A673 (cell line): ENCODE results near the gene C19orf73. TPM values are rescaled to one million over a fixed set of nuclear protein-coding genes. Genes with fewer than 3 reads are reported as not detected.
A peak's percentile ranks its signal among the peaks of the same experiment; 100 is the strongest.

Experiments
- BruUV-seq: library from RNA; stranded (reverse); fragments of 400-500 nt; replicated peaks from 2 replicates; lab custom pipeline; 2021; lab: Mats Ljungman, UMichigan
- CTCF ChIA-PET: fragments of 300-600 bp; sonication (Branson Sonifier 250); formaldehyde crosslinking; loops from one replicate; lab custom pipeline; 2022; ENCODE audit warnings: antibody characterized with exemption; lab: Charles Lee
- POLR2A ChIA-PET: fragments of 300-600 bp; sonication (Branson Sonifier 250); formaldehyde crosslinking; loops from one replicate; lab custom pipeline; 2022; ENCODE audit warnings: antibody characterized with exemption; ENCODE audit not compliant: low non-redundant PET; lab: Charles Lee
- DNase-seq: peaks from one replicate; pipeline ENCODE4 v3.0.0-alpha.2; 2015; ENCODE audit warnings: low spot score
- H3K27ac ChIP-seq: fragments of 200-600 bp; sonication (generic); 2 replicates; pipeline ENCODE4 v1.5.1; 2016; ENCODE audit warnings: mixed run types, low read depth, mild to moderate bottlenecking, mixed read lengths, antibody characterized with exemption, low read length; ENCODE audit not compliant: poor library complexity, severe bottlenecking
- H3K27me3 ChIP-seq: fragments of 200-600 bp; sonication (generic); replicated peaks from 2 replicates; pipeline ENCODE4 v1.6.1; 2017; ENCODE audit warnings: mixed run types, low read depth, mild to moderate bottlenecking, mixed read lengths, antibody characterized with exemption, low read length; ENCODE audit not compliant: insufficient read depth, poor library complexity
- H3K36me3 ChIP-seq: fragments of 200-600 bp; sonication (generic); 2 replicates; pipeline ENCODE4 v1.6.1; 2016; ENCODE audit warnings: mixed run types, mild to moderate bottlenecking, mixed read lengths, antibody characterized with exemption, low read length; ENCODE audit not compliant: insufficient read depth, poor library complexity, severe bottlenecking
- H3K4me1 ChIP-seq: fragments of 200-600 bp; sonication (generic); 2 replicates; pipeline ENCODE4 v1.6.1; 2017; ENCODE audit warnings: mixed run types, mild to moderate bottlenecking, mixed read lengths, antibody characterized with exemption, low read length; ENCODE audit not compliant: insufficient read depth, poor library complexity, severe bottlenecking
- H3K4me3 ChIP-seq: fragments of 200-600 bp; sonication (generic); 2 replicates; pipeline ENCODE4 v1.5.1; 2016; ENCODE audit warnings: low read depth, mixed run types, mild to moderate bottlenecking, mixed read lengths, low read length; ENCODE audit not compliant: poor library complexity, severe bottlenecking
- H3K9me3 ChIP-seq: fragments of 200-600 bp; sonication (generic); 2 replicates; pipeline ENCODE4 v1.6.1; 2016; ENCODE audit warnings: mixed run types, low read depth, mild to moderate bottlenecking, mixed read lengths, antibody characterized with exemption, low read length; ENCODE audit not compliant: poor library complexity, severe bottlenecking
- EZH2 ChIP-seq: fragments of 200-600 bp; sonication (generic); IDR thresholded peaks from 2 replicates; pipeline ENCODE4 v1.6.1; 2017; ENCODE audit warnings: borderline replicate concordance, low read depth, mild to moderate bottlenecking, mixed read lengths, antibody characterized with exemption, low read length; ENCODE audit not compliant: poor library complexity, severe bottlenecking
- intact Hi-C: fragments of 100-400 bp; cut with micrococcal nuclease; formaldehyde crosslinking; loops from one replicate; pipeline ENCODE4 v1.10.0; 2022; ENCODE audit not compliant: unreplicated experiment
- total RNA-seq: library from RNA; stranded (reverse); gene quantifications from 2 replicates; pipeline ENCODE4 v1.2.3, GENCODE V29; 2021
- TF ChIP-seq, protein P1 (sequence below): fragments of 300-800, 200-600 bp; sonication (generic); conservative IDR thresholded peaks from 2 replicates; pipeline ENCODE4 v1.5.1; 2017; ENCODE audit warnings: low read depth, mild to moderate bottlenecking, antibody characterized with exemption, low read length, moderate library complexity, mixed read lengths

Gene C19orf73
- total RNA-seq, 1 experiment from 2014 or later = 1.7 TPM

- H3K27ac ChIP-seq = no peak overlapping the region
- H3K9me3 ChIP-seq = no peaks in the 10 kb centered on the region
- no peak for DNase-seq
- H3K36me3 ChIP-seq = no peaks in the 10 kb centered on the region
- ChIA-PET POLR2A (no interaction called here), CTCF (interaction anchor here (0.6 to 1.9 kb wide), 3 partner anchors 17 to 54 kb away, joined by 3 to 6 read pairs (median 5); no protein-coding TSS in a partner anchor)
- intact Hi-C loops = no loop called here
- H3K4me3 ChIP-seq = peak overlapping the region; percentile 76
- peaks cover 19% of the 10 kb centered on the region for H3K4me1 ChIP-seq
- no peaks in the 10 kb centered on the region for H3K27me3 ChIP-seq
- no TSS peak for BruUV-seq
- TF ChIP-seq, protein P1, sequence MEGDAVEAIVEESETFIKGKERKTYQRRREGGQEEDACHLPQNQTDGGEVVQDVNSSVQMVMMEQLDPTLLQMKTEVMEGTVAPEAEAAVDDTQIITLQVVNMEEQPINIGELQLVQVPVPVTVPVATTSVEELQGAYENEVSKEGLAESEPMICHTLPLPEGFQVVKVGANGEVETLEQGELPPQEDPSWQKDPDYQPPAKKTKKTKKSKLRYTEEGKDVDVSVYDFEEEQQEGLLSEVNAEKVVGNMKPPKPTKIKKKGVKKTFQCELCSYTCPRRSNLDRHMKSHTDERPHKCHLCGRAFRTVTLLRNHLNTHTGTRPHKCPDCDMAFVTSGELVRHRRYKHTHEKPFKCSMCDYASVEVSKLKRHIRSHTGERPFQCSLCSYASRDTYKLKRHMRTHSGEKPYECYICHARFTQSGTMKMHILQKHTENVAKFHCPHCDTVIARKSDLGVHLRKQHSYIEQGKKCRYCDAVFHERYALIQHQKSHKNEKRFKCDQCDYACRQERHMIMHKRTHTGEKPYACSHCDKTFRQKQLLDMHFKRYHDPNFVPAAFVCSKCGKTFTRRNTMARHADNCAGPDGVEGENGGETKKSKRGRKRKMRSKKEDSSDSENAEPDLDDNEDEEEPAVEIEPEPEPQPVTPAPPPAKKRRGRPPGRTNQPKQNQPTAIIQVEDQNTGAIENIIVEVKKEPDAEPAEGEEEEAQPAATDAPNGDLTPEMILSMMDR = no peak
- no peak for TF ChIP-seq EZH2
These were observed 33.2 kb upstream of the C19orf73 start for GRCh38 chr19:49152119-49152550.

DNA sequence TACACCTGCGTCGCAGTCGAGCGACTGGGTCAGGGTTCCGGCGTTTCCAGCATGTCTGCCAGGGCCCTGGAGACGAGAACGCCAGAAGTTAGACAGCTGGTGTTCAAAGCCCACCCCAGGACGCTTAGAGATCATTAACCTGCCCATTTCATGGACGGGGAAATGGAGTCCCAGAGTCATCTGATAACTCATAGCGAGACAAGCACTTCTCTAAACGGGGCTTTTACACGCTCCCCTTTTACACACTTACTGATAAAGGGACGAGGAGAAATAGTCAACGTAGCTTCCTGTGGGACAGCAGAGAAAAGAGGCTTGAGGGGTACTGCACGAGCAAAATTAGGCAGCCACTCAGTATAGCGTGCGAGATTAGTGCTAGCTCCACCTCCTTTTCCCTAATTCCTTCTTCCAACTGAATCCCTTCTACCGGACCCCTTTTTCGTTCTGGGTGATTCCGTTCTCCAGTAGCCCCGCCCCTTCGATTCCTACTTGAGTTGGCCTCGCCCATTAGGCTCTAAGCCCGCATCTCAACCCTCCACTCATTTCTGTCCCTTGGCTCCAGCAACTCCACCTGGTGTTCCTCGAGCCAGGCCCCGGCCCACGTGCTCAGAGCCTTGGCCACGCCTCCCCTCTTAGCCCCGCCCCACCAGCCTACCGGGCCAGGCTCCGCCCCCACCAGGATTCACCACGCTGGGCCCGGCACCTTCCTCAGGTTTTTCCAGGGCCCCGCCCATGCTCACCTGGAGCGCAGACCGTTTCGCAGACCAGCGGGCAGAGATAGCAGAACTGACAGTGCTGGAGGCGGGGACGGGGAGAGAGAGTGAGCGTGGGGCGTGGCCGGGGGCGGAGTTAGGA, 32.5 kb upstream of the C19orf73 start:
- Histone ChIP-seq H3K27ac (peak overlapping the region; percentile 96), H3K9me3 (no peaks in the 10 kb centered on the region), H3K36me3 (no peaks in the 10 kb centered on the region), H3K4me1 (peaks cover 19% of the 10 kb centered on the region), H3K4me3 (peak overlapping the region; percentile 76), H3K27me3 (no peaks in the 10 kb centered on the region)
- POLR2A ChIA-PET = interaction anchor here (0.7 kb wide), 1 partner anchor 23 kb away, joined by 13 read pairs; no protein-coding TSS in a partner anchor
- BruUV-seq = no TSS peak
- intact Hi-C loops = no loop called here
- TF ChIP-seq EZH2 = no peak
- TF ChIP-seq, protein P1 = no peak
- DNase-seq = peak; percentile 94
- CTCF ChIA-PET = interaction anchor here (0.6 to 1.9 kb wide), 4 partner anchors 16 to 207 kb away, joined by 3 to 6 read pairs (median 5); no protein-coding TSS in a partner anchor

DNA sequence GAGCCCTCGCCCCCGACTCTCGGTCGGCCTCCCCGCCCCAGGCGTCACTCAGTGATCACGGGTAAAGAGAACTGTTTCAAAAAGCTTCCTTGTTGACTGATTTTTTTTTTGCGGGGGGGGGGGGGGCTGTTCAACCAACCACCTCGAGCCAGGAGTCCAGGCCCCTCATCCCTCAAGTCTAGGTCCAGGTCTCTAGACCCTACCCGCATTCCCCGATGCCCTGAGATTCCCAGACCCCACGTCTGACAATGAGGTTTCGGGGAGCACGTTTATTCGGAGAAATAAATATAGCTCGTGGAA, 32.0 kb upstream of the C19orf73 start:
- intact Hi-C loops = no loop called here
- Histone ChIP-seq H3K9me3 (no peaks in the 10 kb centered on the region), H3K27me3 (no peaks in the 10 kb centered on the region), H3K27ac (peak overlapping the region; percentile 96), H3K4me1 (peaks cover 24% of the 10 kb centered on the region), H3K36me3 (no peaks in the 10 kb centered on the region), H3K4me3 (peak overlapping the region; percentile 76)
- no peak for DNase-seq
- BruUV-seq = no TSS peak
- ChIA-PET CTCF (interaction anchor here (0.6 to 1.9 kb wide), 4 partner anchors 48 to 307 kb away, joined by 5 to 7 read pairs (median 6); no protein-coding TSS in a partner anchor), POLR2A (interaction anchor here (0.7 kb wide), 1 partner anchor 22 kb away, joined by 13 read pairs; no protein-coding TSS in a partner anchor)
- no peak for TF ChIP-seq EZH2
- TF ChIP-seq, protein P1 = no peak
